Left ventricle myocardium inferior (tissue), 1 donor: Measurements from ENCODE around the gene POFUT2. TPM values are rescaled to one million over a fixed set of nuclear protein-coding genes. Genes with fewer than 3 reads are reported as not detected.

Experiments used
- DNase-seq: peaks from one replicate; pipeline ENCODE4 v3.0.0-alpha.2; 2020
- H3K27ac ChIP-seq: fragments of 200-600 bp; replicated peaks from 2 replicates; pipeline ENCODE4 v1.8.0; 2021
- H3K27me3 ChIP-seq: fragments of 200-600 bp; 2 replicates; pipeline ENCODE4 v1.8.0; 2021; ENCODE audit warnings: low read depth
- H3K36me3 ChIP-seq: fragments of 200-600 bp; 2 replicates; pipeline ENCODE4 v1.8.0; 2021
- H3K4me1 ChIP-seq: fragments of 200-600 bp; 2 replicates; pipeline ENCODE4 v1.8.0; 2021
- H3K4me3 ChIP-seq: fragments of 200-600 bp; 2 replicates; pipeline ENCODE4 v1.8.0; 2021; ENCODE audit warnings: mild to moderate bottlenecking, moderate library complexity
- H3K9me3 ChIP-seq: fragments of 200-600 bp; replicated peaks from 2 replicates; pipeline ENCODE4 v1.8.0; 2021
- intact Hi-C: fragments of 100-400 bp; cut with micrococcal nuclease; formaldehyde crosslinking; loops from one replicate; pipeline ENCODE4 v1.11.0; 2022
- total RNA-seq: library from RNA; stranded (reverse); fragmentation: NEBNext Ultra II Directional; extraction: Animal tissue kit (Norgen Biotek cat#: 25700); gene quantifications from one replicate; pipeline ENCODE4 v1.2.1, GENCODE V29; 2021
- TF ChIP-seq, protein P1 (sequence below): fragments of 200-600 bp; IDR thresholded peaks from 2 replicates; pipeline ENCODE4 v1.8.0; 2021; ENCODE audit warnings: antibody characterized with exemption, mild to moderate bottlenecking, borderline replicate concordance
- donor health status: DM: no; HTN: yes; CAD: no; lungs with severe emphysema.

The POFUT2 gene
- total RNA-seq, 1 donor from 2014 or later = 20.9 TPM

- Histone ChIP-seq H3K27ac (no peak overlapping the region), H3K27me3 (peaks cover 43% of the 10 kb centered on the region), H3K36me3 (peaks cover 16% of the 10 kb centered on the region), H3K9me3 (no peaks in the 10 kb centered on the region), H3K4me3 (no peak overlapping the region), H3K4me1 (peaks cover 23% of the 10 kb centered on the region)
- DNase-seq = no peak
- TF ChIP-seq, protein P1, sequence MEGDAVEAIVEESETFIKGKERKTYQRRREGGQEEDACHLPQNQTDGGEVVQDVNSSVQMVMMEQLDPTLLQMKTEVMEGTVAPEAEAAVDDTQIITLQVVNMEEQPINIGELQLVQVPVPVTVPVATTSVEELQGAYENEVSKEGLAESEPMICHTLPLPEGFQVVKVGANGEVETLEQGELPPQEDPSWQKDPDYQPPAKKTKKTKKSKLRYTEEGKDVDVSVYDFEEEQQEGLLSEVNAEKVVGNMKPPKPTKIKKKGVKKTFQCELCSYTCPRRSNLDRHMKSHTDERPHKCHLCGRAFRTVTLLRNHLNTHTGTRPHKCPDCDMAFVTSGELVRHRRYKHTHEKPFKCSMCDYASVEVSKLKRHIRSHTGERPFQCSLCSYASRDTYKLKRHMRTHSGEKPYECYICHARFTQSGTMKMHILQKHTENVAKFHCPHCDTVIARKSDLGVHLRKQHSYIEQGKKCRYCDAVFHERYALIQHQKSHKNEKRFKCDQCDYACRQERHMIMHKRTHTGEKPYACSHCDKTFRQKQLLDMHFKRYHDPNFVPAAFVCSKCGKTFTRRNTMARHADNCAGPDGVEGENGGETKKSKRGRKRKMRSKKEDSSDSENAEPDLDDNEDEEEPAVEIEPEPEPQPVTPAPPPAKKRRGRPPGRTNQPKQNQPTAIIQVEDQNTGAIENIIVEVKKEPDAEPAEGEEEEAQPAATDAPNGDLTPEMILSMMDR = no peak
- intact Hi-C loops = no loop called here
Measured at GRCh38 chr21:45259206-45259840, 28.4 kb downstream of the POFUT2 start.

GRCh38 chr21:45258466-45258865, 29.2 kb downstream of the POFUT2 start:
- intact Hi-C loops = no loop called here
- Histone ChIP-seq H3K27ac (no peak overlapping the region), H3K4me3 (no peak overlapping the region), H3K27me3 (peaks cover 49% of the 10 kb centered on the region), H3K9me3 (no peaks in the 10 kb centered on the region), H3K4me1 (peaks cover 23% of the 10 kb centered on the region), H3K36me3 (peaks cover 8% of the 10 kb centered on the region)
- TF ChIP-seq, protein P1 = no peak
- no peak for DNase-seq

DNA sequence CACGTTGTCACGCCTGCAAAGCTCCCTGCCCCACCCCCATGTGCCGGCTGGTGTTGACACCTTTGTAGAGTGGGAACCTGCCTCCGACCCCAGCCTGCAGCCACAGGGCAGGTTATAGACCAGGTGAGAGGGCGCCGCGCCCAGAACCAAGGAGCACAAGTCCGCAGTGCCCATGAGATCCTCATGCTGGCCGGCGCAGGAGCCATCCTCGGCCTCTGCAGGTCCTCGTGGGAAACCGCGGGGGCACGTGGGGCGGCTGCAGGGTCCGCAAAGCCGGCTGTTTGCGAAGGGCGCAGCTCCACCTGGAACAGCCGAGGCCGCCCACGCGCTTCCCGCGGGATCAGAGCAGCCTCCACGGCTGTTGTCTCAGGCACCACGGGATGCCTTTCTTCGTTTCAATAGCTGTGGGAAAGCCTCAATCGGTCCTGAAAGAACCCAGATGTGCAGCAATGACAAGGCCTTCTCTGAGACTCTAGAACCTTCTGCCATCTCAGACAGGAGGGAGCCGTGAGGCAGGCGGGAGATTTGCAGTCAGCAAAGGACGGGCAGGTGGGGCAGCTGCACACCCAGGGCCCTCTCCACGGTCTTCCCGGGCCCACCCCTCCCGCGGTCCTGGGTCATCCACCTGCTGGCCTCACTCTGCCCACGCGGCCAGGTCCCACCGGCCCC, 29.9 kb downstream of the POFUT2 start:
- H3K27me3 ChIP-seq = peaks cover 55% of the 10 kb centered on the region
- no peaks in the 10 kb centered on the region for H3K9me3 ChIP-seq
- intact Hi-C loops = no loop called here
- no peak overlapping the region for H3K4me3 ChIP-seq
- DNase-seq = no peak
- H3K27ac ChIP-seq = no peak overlapping the region
- peaks cover 23% of the 10 kb centered on the region for H3K4me1 ChIP-seq
- TF ChIP-seq, protein P1 = no peak
- peaks cover 3% of the 10 kb centered on the region for H3K36me3 ChIP-seq

DNA sequence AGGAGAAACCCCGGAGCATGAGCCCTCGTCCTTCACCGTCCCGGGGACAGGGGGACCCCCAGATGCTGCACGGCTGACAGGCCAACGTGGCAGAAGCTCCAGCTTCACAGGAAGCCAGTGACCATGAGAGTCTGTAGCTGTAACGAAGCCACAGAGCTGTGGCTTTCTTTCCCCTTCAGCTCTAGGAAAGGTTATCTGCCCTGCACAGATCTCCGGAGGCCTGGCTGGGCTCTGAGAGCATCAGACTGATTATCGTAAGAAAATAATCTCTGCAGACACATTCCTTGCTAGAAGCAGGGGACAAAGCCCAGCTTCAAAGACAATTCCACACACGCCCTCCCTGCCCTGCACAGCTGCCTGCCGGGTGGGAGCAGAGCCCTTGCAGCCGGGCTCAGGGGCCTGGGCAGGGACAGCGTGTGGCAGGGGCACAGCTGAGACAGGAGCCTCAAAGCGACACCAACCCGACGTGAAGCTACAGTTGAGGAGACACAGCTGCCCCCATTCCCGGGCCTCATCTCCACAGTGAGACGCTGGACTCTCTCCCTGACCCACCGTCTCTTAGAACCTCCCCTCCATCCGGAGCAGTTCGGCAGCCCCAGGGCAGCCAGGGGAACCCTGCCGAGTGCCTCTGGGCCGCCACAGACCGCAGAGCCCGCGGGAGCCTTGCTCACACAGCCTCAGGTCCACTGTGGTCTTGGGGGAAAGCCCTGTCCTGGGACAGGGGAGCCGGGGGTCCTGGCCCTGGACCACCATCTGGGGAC, 30.6 kb downstream of the POFUT2 start:
- Histone ChIP-seq H3K36me3 (peaks cover 3% of the 10 kb centered on the region), H3K9me3 (no peaks in the 10 kb centered on the region), H3K27me3 (peaks cover 58% of the 10 kb centered on the region), H3K4me3 (no peak overlapping the region), H3K27ac (no peak overlapping the region), H3K4me1 (peaks cover 23% of the 10 kb centered on the region)
- DNase-seq = no peak
- intact Hi-C loops = no loop called here
- TF ChIP-seq, protein P1 = no peak

DNA sequence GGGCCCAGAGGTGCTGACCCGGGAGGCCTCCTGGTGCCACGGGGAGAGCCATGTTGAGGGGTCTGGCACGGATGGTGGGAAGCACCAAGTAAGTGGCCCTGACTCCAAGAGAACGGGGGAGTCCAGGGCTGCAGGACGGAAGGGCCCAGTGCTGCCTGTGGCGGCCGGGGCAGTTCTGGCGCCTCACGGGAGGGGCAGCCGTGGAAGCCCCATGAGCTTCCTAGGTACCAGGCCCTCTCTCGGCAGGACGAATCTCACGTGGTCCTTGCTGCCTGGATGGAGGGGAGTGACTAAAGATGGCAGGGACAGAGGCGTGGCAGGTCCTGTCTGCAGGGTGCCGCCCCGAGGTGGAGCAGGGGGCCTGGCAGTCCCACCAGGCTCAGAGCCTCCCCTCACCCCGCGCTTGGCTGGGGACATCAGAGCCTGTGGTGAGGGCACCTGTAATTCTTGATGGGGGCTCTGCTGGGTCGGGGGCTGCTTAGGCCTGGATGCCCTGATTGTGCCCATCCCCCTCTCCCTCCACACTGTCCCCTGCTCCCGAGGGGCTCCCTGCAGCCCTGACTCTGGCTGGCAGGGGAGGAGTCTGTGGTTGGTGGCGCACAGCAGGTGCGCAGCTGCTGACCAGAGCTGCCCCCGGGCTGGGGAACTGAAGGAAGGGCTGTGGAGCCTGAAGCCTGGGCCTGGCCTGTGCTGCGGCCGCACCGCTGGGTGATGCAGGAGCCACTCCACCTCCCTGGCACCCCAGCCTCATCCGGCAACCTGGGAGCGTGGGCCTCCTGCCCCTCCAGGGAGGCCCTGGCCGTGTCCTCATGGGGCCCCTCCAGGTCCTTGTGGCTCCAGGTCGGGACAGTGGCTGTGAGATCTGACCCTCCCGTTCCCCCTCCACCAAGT, 31.4 kb downstream of the POFUT2 start:
- TF ChIP-seq, protein P1 = no peak
- intact Hi-C loops = no loop called here
- no peak for DNase-seq

More for the DNA sequence above, 31.4 kb downstream of the POFUT2 start:
- Histone ChIP-seq H3K4me3 (no peak overlapping the region), H3K4me1 (peaks cover 23% of the 10 kb centered on the region), H3K27ac (no peak overlapping the region), H3K27me3 (peaks cover 58% of the 10 kb centered on the region), H3K9me3 (no peaks in the 10 kb centered on the region), H3K36me3 (no peaks in the 10 kb centered on the region)
